HG03095 (cell line): Measurements from ENCODE around the gene ASMTL.
"Not testable (repeated sequence)": the region's sequence is repeated elsewhere in the genome, so short reads cannot be mapped to it uniquely, and the experiment has no call there.

Source experiments
- ATAC-seq: cut with Tn5 transposase; IDR thresholded peaks from one replicate; pipeline ENCODE4 v1.9.1; 2021; ENCODE audit warnings: moderate library complexity; ENCODE audit not compliant: unreplicated experiment

ASMTL gene

GRCh38 chrX:1482530-1482928 is 29.8 kb upstream of the ASMTL start:
- not testable (repeated sequence) for ATAC-seq

GRCh38 chrX:1481636-1482529 is 29.2 kb upstream of the ASMTL start:
- peak; percentile 47 for ATAC-seq

DNA sequence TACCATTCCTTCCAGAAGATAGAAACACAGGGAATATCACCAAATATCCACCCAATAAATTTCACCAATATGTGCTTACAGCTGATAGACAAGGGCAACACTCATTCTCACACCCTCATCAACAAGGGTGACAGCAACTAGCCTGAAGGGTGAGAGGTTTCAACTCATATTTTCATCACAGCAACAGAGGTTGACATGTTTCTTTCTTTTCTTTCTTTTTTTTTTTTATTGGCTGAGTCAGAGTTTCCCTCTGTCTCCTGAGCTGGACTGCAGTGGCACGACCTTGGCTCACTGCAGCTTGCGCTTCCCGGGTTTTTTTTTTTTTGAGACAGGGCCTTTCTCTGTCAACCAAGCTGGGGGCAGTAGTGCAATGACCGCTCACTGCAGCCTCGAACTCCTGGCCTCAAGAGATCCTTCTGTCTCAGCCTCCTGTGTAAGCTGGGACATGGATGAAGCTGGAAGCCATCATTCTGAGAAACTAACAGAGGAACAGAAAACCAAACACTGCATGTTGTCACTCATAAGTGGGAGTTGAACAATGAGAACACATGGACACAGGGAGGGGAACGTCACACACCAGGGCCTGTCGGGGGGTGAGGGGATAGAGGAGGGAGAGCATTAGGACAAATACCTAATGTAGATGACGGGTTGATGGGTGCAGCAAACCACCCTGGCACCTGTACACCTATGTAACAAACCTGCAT is 27.5 kb upstream of the ASMTL start:
- no peak for ATAC-seq

DNA sequence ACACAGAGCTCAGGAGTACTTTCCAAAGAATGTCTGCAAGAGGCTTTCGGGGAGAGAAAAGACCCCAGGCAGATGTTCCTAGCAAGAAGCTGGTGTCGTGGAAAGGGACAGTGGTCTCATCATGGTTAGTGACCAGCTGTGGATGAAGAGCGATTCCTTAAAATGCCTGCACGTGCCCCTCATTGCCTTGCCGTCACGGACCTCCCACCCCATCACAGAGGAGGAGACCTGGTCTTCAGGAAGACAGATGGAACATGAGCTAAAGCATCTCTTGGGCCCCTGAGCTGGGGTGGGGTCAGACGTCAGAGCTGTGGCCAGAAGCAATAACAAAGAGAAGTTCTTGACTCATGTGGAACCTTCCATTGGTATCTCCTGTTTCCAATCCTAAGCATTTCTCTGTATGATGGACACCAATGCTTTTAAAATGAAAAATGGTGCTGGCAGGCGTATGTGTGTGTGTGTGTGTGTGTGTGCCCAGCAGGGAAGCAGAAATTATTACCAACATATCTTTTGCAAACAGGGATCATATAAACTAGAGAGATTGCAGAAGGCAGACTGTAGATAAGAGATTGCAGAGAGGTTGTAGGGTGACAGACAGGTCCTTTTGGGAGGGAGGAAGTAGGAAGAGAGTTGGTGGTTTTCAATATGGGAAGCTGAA is 25.2 kb upstream of the ASMTL start:
- ATAC-seq = no peak

- no peak for ATAC-seq
These were observed 24.5 kb upstream of the ASMTL start for GRCh38 chrX:1477229-1477628.

DNA sequence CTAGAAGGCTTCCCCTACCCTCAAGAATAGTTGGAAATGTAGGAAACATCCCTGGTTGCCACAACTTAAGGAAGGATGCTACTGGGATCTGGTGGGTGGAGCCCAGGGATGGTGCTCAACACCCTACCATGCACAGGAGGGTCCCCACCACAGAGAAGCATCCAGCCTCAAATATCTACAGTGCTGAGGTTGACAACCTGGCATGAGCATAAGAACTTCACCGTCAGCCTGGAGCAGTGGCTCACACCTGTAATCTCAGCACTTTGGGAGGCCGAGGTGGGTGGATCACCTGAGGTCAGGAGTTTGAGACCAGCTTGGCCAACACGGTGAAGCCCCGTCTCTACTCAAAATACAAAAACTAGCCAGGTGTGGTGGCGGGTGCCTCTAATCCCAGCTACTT is 24.0 kb upstream of the ASMTL start:
- no peak for ATAC-seq

- ATAC-seq = no peak
These were observed 23.2 kb upstream of the ASMTL start for GRCh38 chrX:1475881-1476280.

GRCh38 chrX:1475481-1475880 is 22.8 kb upstream of the ASMTL start:
- no peak for ATAC-seq

GRCh38 chrX:1474593-1474992 is 21.9 kb upstream of the ASMTL start:
- ATAC-seq = not testable (repeated sequence)

DNA sequence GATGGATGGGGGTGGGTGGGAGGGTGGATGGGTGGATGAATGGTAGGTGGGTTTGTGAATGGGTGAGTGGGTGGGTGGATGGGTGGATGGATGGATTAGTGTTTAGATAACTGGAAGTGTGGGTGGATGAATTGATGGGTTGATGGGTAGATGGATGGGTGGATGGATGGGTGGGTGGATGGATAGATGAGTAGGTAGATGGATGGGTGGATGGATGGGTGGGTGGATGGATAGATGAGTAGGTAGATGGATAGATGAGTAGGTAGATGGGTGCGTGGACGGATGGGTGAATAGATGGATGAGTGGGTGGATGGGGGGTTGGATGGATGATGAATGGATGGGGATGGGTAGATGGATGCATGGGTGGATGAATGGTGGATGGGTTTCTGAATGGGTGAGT is 20.3 kb upstream of the ASMTL start:
- ATAC-seq = no peak

DNA sequence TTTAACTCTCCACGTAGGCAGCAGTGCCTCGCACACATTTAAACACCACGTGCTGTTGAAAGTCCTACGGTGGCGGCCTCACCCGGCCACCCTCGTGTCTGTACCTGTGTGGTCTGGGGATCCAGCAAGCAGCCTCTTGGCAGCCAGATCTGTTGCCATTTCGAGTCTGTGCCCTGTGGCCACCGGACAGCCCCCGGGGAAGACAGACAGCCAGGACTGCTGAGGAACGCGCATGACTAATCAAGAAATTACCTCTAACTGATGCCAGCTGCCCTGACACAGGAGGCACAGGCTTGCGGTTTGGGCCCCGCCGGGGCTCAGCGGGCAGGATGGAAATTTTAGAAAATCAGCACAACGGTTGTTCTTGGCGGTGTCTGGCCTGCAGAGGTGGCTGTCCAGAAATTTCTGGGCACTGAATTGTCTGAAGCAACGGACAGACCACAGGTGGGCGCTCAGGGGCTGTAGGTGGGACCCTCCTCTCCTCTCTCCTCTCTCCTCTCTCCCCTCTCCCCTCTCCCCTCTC is 15.6 kb upstream of the ASMTL start:
- ATAC-seq = no peak

DNA sequence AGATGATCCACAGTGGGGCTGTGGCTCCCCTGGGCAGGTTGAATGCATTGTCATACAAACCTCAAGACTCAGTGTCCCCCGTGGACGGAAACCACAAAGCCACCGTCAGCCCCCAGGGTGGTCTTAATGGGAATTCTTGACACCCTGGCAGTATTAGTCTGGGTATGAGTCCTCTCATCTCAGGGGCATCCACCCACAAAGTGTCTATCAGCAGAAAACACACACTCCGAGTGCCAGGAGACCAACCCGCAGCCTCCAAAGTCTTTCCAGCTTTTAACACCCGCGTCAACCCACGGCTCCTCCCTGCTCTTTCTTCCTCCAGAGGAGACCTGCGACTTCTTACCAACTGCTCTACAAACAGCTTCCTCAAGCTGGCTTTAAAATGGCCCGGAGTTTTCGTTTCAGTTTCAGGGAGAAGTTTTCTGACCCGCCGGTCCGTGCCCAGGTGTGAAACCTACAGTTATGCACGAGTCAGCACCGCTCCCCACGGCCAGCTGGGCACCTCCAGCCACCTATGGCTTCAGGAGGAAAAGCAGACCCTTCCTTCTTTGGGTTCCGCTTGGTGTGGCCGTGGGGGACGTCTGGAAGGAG is 14.4 kb upstream of the ASMTL start:
- peak; percentile 39 for ATAC-seq

DNA sequence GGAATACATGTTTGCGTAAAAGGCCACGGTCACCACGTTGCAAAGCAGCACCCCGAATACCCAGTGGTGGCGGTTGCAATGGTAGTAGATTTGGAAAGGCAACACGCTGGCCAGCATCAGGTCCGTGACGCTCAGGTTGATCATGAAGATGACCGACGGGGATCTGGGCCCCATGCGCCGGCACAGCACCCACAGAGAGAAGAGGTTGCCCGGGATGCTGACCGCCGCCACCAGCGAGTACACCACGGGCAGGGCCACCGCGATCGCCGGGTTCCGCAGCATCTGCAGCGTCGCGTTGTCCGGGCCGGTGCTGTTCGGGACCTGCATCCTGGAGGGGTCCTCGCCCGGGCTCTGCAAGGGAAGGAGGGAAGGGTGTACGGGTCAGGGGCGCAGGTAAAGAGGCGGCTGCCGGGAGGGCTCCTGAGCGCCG is 13.5 kb upstream of the ASMTL start:
- no peak for ATAC-seq

DNA sequence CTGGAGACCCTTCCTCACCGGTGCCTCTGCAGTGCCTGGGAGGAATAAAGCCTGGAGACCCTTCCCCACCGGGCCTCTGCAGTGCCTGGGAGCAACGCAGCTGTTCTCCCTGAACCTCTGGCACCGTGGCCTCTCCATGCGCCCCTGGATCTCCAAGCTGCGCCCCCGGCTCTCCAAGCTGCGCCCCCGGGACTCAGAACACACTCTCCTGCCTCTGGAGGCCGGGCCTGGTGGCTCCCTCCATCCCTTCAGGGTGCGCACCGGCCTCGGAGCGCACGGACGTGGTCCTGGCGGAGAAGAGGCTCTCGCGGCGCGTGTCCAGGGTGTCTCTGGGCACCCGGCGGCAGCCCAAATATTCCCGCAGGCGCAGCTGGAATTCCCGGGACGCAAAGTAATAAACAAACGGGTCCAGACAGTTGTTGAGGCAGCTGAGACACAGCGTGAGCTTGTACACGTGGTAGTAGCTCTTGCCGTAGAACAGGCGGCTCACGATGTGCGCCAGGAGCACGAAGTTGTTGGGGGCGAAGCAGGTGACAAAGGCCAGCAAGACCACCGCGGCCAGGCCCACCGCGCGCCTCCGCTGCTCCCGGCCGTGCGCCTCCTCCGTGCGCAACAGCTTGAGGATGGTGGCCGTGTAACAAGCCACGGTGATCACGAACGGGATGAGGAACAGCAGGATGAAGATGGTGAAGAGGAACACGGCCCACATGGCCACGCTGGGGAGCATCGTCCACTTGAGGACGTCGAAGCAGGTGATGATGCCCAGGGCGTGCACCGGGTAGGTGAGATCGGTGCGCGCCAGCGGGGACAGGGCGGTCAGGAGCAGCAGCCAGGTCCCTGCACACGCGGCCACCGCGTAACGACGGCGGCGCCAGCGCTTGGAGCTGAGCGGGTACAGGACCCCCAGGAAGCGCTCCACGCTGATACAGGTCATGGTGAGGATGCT is 12.8 kb upstream of the ASMTL start:
- no peak for ATAC-seq

GRCh38 chrX:1464971-1465285 is 12.2 kb upstream of the ASMTL start:
- no peak for ATAC-seq

- ATAC-seq = no peak
These were observed 11.6 kb upstream of the ASMTL start for GRCh38 chrX:1464041-1464970.

DNA sequence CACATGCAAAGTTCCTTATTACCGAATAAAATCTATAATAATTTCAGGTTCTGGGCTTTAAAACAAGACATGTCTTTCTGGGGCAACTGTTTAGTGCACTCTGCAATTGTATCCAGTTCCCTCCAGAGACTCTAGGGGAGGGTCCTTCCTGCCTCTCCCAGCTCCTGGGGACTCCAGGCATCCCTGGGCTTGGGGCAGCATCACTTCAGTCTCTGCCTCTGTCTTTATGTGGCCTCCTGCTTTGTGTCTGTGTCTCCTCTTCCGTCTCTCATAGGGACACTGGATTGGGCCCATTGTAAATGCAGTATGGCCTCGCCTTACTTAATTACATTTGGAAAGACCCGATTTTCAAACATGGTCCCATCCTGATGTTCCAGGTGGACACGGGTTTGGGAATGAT is 10.9 kb upstream of the ASMTL start:
- no peak for ATAC-seq

DNA sequence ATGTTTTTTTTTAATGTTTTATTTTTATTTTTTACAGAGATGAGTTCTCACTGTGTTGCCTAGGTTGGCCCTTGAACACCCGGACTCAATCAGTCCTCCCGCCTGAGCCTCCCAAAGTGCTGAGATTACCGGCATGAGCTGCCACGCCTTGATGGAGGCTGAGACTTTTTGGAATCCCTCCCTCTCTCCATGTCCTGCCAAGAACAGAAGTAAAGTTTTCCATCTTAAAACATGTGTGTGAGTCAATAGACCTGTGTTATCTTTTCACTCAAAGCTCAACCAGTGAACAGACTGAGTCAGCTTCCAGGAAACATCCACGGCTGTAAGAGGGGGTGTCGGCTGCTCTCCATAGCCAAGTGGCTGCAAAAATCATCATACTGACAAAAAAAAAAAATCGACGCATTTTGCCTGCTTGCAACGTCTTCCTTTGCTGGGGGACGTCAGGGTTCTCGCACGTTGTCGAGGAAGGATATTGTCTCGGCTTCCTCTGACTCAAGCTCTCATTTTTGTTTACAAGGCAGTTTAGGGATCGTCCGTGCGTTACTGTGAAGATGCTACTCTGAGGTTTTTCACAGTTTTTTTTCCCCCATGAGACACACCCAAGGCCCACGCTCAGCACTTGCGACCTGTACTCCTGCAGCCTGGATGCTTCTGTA is 10.0 kb upstream of the ASMTL start:
- no peak for ATAC-seq

GRCh38 chrX:1462110-1462509 is 9.4 kb upstream of the ASMTL start:
- ATAC-seq = no peak
